Activated T-helper 17 cell treated with anti-CD3 and anti-CD28 coated beads, Interleukin-2, amount 50 U/mL, for 72 hours (primary cell): ENCODE results near the gene MANEAL. TPM values are rescaled to one million over a fixed set of nuclear protein-coding genes. Genes with fewer than 3 reads are reported as not detected.
"Not testable (repeated sequence)": the region's sequence is repeated elsewhere in the genome, so short reads cannot be mapped to it uniquely, and the experiment has no call there.

Source experiments
- ATAC-seq: fragments of 150-1000 bp; cut with Tn5 transposase; replicated peaks from 2 replicates; pipeline ENCODE4 v1.10.0; 2021; ENCODE audit warnings: mild to moderate bottlenecking, moderate library complexity
- H3K27ac Mint-ChIP-seq: one replicate; pipeline ENCODE4 v1.8.0; 2022; ENCODE audit warnings: mixed read lengths
- H3K27me3 Mint-ChIP-seq: one replicate; pipeline ENCODE4 v1.8.0; 2022; ENCODE audit warnings: mixed read lengths
- H3K36me3 Mint-ChIP-seq: one replicate; pipeline ENCODE4 v1.8.0; 2022; ENCODE audit warnings: low read depth, mild to moderate bottlenecking, mixed read lengths
- H3K4me1 Mint-ChIP-seq: one replicate; pipeline ENCODE4 v1.8.0; 2022; ENCODE audit warnings: mixed read lengths
- H3K4me3 Mint-ChIP-seq: one replicate; pipeline ENCODE4 v1.8.0; 2022; ENCODE audit warnings: mild to moderate bottlenecking, mixed read lengths
- H3K9me3 Mint-ChIP-seq: one replicate; pipeline ENCODE4 v1.8.0; 2022; ENCODE audit warnings: mixed read lengths
- total RNA-seq, 2 donors: library from RNA; stranded (reverse); gene quantifications; one replicate each; pipeline ENCODE4 v1.2.3, GENCODE V29; 2022

Gene MANEAL
- total RNA-seq, 2 donors from 2014 or later, result 3.0 to 5.2 TPM

DNA sequence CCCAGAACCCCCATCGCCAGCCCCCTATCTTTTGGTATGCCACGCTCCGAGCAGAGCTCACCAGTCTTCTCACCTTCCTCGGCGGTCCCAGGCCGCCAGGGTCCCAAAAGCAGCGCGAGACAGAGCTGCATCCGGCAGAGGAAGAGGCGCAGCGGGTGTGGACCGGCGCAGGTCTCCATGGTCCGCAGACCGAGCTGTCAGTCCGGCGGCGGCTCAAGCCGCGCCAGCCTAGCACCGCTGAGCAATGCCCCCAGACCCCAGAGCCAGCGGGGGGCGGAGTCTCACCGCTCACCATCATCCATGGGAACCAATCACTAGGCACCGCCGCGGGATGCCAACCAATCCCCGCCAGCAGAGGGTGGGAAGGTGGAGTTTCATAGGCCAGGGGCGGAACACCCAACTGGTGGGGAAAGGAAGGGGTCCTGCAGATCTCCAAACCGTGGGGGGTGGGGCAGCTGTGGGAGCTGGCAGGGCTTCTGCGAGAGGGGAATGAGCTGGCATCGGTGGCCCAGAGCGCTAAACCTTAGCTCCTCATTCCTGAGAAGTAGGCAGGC is 28.7 kb upstream of the MANEAL start, which contains the start of gene EPHA10:
Gene EPHA10, minus strand, starts transcription at position 233 of the 554 bp plus-strand sequence. Its CDS starts 54 bp downstream, at position 179.
- no peak within 1 kb of the TSS for H3K27ac Mint-ChIP-seq
- H3K9me3 Mint-ChIP-seq, result no peaks in the 10 kb centered on the region
- H3K36me3 Mint-ChIP-seq, result peaks cover 5% of the 10 kb centered on the region
- peak within 1 kb of the TSS; percentile 59 for H3K4me3 Mint-ChIP-seq
- ATAC-seq, result no peak
- no peaks in the 10 kb centered on the region for H3K4me1 Mint-ChIP-seq
- peaks cover 60% of the 10 kb centered on the region for H3K27me3 Mint-ChIP-seq

DNA sequence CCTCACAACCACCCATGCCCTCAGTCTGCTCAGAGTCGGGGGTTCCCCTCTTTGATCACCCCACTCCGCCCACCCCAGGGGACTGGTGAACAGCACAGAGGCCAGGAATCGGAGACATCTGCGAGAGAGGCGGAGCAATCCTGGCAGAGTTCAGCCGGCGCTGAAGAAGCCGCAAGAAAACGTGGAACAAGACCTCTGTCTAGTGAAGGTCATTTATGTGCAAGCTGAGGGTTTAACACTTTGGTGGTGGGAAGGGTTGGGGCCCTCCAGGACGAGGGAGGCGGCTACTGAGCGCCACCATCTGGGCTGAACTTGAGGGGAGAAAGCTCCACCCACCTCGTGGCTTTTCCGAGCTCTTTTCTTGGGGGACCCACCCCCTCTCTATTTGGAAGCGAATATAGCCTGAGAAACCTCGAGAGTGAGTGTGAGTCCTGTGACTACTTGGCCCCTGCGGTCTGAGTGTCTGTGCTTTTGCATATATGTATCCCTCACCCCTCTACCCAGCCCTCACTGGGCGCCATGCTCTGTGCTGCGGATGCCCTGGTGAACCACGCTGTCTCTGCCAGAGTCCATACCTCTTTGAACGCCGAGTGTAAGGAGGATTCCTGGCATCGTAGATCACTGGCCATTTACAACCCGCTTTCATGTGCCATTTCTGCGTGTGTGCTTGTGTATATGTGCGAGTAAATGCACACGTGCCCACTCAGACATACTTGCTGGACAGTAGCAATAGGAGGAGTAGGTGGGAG is 27.6 kb upstream of the MANEAL start:
- H3K4me3 Mint-ChIP-seq, result peak overlapping the region; percentile 59
- peaks cover 68% of the 10 kb centered on the region for H3K27me3 Mint-ChIP-seq
- no peak overlapping the region for H3K27ac Mint-ChIP-seq
- H3K9me3 Mint-ChIP-seq, result no peaks in the 10 kb centered on the region
- peak; percentile 83 for ATAC-seq
- H3K36me3 Mint-ChIP-seq, result peaks cover 5% of the 10 kb centered on the region
- H3K4me1 Mint-ChIP-seq, result no peaks in the 10 kb centered on the region

DNA sequence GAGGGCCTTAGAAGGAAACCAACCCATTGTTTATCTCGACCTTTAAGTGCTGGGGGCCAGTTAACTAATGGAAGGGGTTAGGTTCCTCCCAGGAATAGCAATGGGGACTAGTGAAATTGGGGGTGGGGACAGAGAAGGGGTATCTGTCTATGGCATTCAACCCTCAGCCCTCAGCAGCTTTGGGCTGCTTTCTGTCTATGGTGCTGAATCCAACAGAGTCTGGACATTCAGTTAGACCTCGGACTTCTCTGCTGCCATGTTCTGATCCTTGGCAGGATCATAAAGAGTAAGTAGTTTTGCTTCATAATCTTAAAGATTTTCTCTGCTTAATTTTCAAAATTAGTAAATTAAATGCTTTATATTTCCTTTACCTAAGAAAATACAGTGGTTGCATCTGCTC is 26.2 kb upstream of the MANEAL start:
- Mint-ChIP-seq H3K4me1 (no peaks in the 10 kb centered on the region), H3K27ac (no peak overlapping the region), H3K36me3 (peaks cover 5% of the 10 kb centered on the region), H3K9me3 (no peaks in the 10 kb centered on the region), H3K27me3 (peaks cover 66% of the 10 kb centered on the region), H3K4me3 (no peak overlapping the region)
- ATAC-seq, result no peak

DNA sequence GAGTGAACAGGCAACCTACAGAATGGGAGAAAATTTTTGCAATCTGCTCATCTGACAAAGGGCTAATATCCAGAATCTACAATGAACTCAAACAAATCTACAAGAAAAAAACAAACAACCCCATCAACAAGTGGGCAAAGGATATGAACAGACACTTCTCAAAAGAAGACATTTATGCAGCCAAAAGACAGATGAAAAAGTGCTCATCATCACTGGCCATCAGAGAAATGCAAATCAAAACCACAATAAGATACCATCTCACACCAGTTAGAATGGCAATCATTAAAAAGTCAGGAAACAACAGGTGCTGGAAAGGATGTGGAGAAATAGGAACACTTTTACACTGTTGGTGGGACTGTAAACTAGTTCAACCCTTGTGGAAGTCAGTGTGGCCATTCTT is 22.2 kb upstream of the MANEAL start:
- H3K9me3 Mint-ChIP-seq, H3K36me3 Mint-ChIP-seq, ATAC-seq, H3K4me1 Mint-ChIP-seq, H3K27ac Mint-ChIP-seq, H3K4me3 Mint-ChIP-seq: not testable (repeated sequence)
- H3K27me3 Mint-ChIP-seq, result peaks cover 36% of the 10 kb centered on the region

DNA sequence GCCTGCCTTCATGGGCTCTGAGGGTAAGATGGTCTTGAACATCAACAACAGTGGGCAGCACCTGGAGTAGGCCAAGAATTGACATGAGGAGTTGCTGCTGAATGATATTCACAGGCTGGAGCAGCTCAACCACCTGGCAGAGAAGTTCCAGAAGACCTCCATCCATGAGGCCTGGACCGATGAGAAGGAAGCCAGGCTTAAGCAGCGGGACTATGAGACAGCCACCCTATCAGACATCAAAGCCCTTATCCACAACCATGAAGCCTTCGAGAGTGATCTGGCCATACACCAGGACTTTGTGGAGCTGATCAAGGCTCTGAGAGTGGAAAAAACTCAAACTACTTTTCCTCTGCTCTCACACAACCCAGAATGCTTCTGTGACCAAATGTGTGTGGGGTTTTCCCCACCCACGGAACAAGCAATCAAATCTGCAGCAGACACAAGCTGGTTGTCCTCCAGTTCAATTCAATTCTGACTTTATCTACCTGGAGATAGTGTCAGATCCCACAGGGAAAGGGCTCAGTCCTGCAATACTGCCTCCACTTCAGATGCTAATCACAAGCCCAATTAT is 16.6 kb upstream of the MANEAL start:
- Mint-ChIP-seq H3K4me1 (no peaks in the 10 kb centered on the region), H3K27ac (no peak overlapping the region), H3K9me3 (no peaks in the 10 kb centered on the region), H3K4me3 (no peak overlapping the region), H3K27me3 (peaks cover 8% of the 10 kb centered on the region), H3K36me3 (no peaks in the 10 kb centered on the region)
- ATAC-seq, result peak; percentile 60

DNA sequence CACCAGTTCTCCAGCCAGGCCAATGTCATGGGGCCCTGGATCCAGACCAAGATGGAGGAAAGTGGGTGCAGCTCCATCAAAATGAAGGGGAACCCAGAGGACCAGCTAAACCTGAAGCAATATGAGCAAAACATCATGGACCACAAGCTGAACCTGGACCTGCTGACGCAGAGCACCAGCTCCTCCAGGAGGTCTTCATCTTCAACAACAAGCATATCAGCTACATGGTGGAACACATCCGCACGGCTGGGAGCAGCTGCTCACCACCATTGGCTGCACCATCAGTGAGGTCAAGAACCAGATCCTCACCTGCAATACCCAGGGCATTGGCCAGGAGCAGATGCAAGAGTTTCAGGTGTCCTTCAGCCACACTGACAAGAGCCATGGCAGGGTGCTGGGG is 15.0 kb upstream of the MANEAL start:
- Mint-ChIP-seq H3K9me3 (no peaks in the 10 kb centered on the region), H3K4me3 (no peak overlapping the region), H3K27me3 (peaks cover 4% of the 10 kb centered on the region), H3K27ac (no peak overlapping the region), H3K4me1 (no peaks in the 10 kb centered on the region), H3K36me3 (no peaks in the 10 kb centered on the region)
- ATAC-seq, result no peak

DNA sequence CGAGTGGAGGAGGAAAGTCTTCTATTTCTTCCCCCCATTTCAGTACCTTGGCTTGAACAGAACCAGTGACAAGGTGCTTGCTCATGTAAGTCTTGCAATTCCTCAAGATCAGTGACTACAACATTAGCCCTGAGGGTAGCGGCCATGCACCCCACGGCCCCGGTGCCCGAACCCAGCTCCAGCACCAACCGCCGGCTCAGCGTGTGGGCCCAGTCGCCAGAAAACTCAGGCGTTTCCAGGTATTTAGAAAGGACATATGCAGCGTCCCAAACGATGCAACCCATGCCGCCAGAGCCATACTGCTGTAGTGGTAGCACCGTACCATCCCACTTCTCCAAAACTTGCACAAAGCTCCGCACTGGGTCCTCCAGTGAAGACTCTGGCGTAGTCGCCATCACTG is 11.2 kb upstream of the MANEAL start:
- H3K4me1 Mint-ChIP-seq, result no peaks in the 10 kb centered on the region
- no peaks in the 10 kb centered on the region for H3K36me3 Mint-ChIP-seq
- H3K9me3 Mint-ChIP-seq, result no peaks in the 10 kb centered on the region
- H3K4me3 Mint-ChIP-seq, result no peak overlapping the region
- H3K27me3 Mint-ChIP-seq, result peaks cover 14% of the 10 kb centered on the region
- no peak for ATAC-seq
- H3K27ac Mint-ChIP-seq, result no peak overlapping the region

DNA sequence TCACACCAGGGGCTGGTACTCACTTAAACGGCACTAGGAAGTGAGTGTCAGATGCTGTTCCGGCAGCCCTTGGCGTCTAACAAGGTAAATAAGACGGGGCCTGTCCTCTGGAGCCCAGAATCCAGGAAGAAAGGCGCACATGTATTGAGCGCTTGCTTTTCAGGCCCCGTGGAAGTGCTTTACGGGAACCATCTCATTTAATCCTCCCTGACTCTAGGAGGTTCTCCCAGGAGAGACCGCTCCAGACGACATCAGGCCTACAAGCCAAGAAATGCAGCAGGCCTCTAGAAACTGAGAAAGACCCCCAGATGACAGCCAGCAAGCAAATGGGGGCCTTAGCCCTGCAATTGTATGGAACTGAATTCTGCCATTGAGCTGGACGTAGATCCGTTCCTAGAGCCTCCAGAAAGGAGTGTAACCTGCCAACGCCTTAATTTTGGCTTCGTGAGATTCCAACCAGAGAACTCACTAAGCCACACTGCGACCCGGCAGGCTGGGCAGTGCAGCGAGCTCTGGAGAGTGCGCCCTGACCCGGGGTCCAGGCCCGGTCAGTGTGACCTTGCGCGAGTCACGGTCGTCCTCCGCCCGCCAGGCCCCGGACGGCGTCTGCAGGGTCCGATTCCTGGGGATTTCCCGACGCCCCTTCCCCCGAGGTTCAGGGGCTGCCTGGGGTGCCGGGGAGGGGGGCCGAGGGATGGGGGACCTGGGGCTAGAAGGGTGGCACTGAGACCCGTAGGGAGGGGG is 532 bp upstream of the MANEAL start:
- H3K9me3 Mint-ChIP-seq, result no peaks in the 10 kb centered on the region
- ATAC-seq, result no peak
- H3K4me3 Mint-ChIP-seq, result peak overlapping the region; percentile 70
- peaks cover 10% of the 10 kb centered on the region for H3K4me1 Mint-ChIP-seq
- H3K36me3 Mint-ChIP-seq, result no peaks in the 10 kb centered on the region
- no peak overlapping the region for H3K27ac Mint-ChIP-seq
- peaks cover 24% of the 10 kb centered on the region for H3K27me3 Mint-ChIP-seq

DNA sequence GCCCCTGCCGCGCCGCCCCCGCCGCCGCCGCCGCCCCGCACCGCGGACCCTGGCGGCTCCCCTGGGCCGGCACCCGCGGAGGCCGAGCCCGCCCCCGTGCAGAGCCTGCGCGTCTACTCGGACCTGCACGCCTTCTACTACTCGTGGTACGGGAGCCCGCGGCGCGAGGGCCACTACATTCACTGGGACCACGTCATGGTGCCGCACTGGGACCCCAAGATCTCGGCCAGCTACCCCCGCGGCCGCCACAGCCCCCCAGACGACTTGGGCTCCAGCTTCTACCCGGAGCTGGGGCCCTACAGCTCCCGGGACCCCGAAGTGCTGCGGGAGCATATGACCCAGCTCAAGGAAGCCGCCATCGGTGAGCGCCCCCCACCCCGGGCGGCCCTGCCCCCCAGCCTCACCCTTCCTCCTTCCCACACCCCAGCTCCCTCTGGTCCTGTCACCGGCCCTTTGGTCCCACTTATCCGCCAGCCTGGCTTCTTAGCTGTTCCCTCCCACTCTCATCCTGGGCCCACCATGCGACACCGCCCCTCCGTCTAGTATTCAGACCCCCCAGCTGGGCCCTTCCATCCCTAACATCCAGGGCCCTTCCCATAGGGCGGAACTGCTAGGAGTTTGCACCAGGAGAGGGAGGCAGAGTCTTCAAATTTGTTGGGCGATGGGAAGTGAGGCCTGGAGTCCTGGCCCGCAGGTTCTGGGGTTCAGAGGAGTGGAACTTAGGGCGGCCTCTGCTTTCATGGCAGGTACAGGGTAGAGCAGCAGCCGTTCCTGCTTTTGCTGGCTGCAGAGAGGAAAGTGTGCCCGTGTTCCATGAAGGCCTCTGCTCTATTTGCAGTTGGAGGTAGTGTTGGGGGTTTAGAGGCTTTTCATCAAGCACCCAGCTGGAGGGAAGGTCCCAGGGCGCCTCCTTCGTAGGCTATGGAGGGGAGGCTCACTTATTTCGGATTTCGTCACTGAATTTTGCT is 1.0 kb downstream of the MANEAL start:
- Mint-ChIP-seq H3K27ac (no peak overlapping the region), H3K4me3 (peak overlapping the region; percentile 70), H3K36me3 (peaks cover 9% of the 10 kb centered on the region), H3K27me3 (peaks cover 18% of the 10 kb centered on the region), H3K9me3 (no peaks in the 10 kb centered on the region), H3K4me1 (peaks cover 10% of the 10 kb centered on the region)
- peak; percentile 42 for ATAC-seq

DNA sequence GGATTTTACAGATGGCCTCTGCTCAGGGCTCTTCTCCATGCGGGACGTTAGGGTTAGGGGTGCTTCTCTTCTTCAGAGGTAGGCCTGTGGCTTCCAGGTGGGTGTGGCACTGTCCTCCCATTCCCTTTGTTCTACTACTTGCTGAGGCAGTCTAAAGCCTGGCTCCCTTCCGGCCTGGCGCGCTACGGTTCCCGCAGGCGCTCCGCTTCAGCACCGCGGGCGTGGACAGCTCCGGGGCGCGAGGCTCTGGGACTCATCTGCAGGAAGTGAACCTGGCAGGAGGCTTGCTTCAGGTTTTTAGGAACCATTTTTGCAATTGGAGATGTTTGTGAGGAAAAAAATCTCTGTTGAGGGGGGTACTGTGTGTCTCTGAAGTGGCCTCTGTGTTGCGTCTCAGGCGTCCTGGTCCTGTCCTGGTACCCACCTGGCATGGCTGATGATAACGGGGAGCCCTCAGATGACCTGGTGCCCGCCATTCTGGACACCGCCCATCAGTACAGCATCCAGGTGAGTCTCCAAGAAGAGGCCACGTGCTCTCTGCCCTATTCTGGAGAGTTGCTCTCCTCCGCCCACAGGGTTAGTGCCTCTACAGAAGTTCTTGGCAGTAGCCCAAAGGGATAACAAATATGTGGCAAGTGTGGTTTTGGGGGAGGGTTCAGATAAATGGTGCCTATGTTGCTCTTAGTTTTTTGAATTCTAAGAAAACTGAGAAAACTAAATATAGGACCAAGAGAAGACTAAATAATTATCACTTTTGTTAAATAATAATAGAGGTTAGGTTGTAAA is 1.9 kb downstream of the MANEAL start:
- Mint-ChIP-seq H3K36me3 (peaks cover 17% of the 10 kb centered on the region), H3K4me3 (peak overlapping the region; percentile 70), H3K9me3 (no peaks in the 10 kb centered on the region), H3K27ac (no peak overlapping the region), H3K27me3 (peaks cover 18% of the 10 kb centered on the region), H3K4me1 (peaks cover 10% of the 10 kb centered on the region)
- ATAC-seq, result no peak

DNA sequence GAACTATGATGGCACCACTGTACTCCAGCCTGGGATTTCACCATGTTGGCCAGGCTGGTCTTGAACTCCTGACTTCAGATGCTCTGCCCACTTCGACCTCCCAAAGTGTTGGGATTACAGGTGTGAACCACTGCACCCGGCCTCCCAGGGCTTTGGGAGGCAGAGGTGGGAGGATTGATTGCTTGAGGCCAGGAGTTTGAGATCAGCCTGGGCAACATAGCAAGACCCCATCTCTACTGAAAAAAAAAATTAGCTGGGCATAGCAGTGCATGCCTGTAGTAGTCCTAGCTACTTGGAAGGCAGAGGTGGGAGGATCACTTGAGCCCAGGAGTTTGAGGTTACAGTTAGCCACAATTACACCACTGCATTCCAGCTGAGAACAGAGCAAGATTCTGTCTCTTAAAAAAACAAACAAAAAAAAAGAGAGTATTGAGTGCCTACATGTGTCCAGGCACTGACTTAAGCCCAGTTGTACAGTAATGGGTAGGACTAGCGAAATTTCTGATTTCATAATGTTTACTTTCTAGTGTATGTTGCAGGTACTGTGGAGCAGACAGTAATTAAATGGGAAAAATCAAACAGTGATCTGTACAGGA is 4.2 kb downstream of the MANEAL start:
- Mint-ChIP-seq H3K9me3 (no peaks in the 10 kb centered on the region), H3K4me1 (peaks cover 10% of the 10 kb centered on the region), H3K4me3 (no peak overlapping the region), H3K27me3 (peaks cover 3% of the 10 kb centered on the region), H3K36me3 (peaks cover 38% of the 10 kb centered on the region), H3K27ac (no peak overlapping the region)
- ATAC-seq, result no peak

DNA sequence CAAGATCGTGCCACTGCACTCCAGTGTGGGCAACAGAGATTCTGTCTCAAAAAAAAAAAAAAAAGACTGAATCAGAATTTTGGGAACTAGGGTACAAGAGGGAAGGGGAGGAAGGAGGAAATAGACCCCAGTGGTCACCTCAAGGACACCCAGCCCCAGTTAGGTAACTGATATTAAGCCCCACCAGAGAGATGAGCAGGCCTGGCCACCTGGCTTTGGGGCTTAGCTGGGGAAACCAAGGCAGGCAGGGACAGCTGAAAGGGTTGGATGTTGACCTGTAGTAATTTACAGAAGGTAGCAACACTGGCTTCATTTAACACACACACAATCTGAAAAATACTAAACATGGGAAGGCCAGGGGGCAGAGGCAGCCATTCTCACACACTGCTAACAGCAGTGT is 8.8 kb downstream of the MANEAL start:
- no peak overlapping the region for H3K4me3 Mint-ChIP-seq
- no peaks in the 10 kb centered on the region for H3K4me1 Mint-ChIP-seq
- no peak overlapping the region for H3K27ac Mint-ChIP-seq
- ATAC-seq, result no peak
- no peaks in the 10 kb centered on the region for H3K27me3 Mint-ChIP-seq
- peaks cover 84% of the 10 kb centered on the region for H3K36me3 Mint-ChIP-seq
- no peaks in the 10 kb centered on the region for H3K9me3 Mint-ChIP-seq

DNA sequence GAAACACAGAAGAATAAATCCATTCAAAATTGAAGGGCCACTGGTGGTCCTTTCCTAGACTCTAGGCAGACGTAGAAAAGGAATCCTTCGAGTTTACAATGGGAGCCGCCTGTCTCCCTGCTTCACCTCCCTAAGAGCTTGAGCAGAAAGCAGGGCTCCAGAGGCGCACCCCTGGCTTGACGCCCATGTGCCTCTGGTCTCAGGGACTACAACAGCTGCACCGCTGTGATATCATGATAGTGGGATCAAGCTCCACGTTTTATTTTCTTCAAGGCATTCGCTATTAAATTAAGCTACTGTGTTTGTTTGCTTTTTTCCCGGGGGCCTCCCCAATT is 13.5 kb downstream of the MANEAL start:
- Mint-ChIP-seq H3K4me3 (peak overlapping the region; percentile 88), H3K9me3 (no peaks in the 10 kb centered on the region), H3K27ac (peak overlapping the region; percentile 94), H3K36me3 (peaks cover 69% of the 10 kb centered on the region), H3K4me1 (peaks cover 5% of the 10 kb centered on the region), H3K27me3 (no peaks in the 10 kb centered on the region)
- no peak for ATAC-seq
